Left hindlimb (tissue), 1 donor: ENCODE measurements around the gene LRRC28.

Experiments
- DNase-seq: peaks from one replicate; pipeline ENCODE4 v3.0.0-alpha.2; 2018

The LRRC28 gene

DNA sequence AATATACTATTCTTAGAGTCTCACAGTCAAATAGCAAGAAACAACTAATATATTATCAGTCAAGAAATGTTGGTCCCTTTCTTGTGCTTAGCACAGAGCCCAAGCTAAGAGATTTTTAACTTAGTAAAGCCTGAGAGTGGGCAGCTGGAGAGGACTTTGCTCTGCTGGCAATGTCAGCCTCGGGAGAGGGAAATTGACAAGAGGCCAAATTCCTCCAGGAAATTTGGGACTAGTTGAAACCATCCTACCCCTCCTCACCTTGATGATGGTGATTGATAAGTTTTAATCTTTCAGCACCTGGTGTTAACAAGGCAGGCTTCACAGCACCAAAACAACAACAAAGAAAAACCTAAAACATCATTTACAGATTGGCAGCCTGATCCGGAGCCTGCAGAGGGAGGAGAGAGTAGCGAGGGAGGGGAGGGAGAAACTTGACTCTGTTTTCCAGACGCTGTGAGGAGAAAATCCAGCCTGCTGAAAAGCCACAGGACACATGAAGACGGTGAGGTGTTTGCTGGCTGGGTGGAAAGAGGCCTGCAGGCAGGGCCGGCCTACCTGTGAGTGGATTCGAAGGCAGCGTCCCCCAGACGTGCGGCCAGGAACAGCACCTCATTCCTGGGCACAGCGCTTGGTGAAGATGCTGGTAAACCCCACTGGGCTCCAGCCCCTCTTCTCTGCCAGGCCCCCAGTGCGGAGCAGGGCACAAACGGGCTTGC lies 150.9 kb downstream of the LRRC28 start:
- DNase-seq: peak; percentile 54

DNA sequence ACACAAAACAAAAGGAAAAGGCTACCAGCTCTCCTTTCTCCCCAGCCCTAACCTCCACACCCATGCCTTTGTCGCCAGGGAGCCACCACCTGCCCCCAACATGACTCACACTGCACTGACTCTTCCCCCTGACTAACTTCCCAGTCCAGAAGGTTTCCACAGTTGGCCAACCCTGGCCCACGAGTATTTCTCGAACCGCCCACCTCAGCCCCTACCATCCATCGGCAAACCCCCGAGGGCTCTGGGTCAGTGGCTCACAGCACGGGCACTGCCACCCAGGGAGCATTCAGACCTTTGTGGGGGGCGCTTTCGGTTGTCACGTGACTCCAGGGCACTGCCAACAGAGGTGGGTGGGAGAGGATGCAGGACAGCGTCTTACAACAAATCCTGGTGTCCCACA lies 152.3 kb downstream of the LRRC28 start:
- peak; percentile 27 for DNase-seq

DNA sequence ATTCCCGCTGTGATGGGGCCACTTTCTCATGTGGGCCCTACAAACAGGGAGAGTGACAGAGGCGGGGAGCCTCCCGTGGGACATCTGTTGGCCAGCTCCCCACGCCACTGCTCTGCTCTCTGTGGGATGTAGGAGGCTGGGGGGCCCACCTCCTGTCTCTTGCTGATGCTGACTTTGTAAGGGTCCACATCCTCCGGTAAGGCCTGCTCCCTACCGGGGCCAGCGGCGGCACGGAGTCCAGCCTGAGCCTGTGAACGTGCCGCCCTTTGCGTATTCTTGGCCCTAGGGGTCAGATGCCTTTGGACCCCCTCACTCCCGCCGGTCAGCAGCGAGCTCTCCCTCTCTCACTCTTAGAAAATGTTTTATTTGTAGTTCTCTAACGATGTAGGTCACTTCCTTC lies 153.2 kb downstream of the LRRC28 start:
- DNase-seq: peak; percentile 19

DNA sequence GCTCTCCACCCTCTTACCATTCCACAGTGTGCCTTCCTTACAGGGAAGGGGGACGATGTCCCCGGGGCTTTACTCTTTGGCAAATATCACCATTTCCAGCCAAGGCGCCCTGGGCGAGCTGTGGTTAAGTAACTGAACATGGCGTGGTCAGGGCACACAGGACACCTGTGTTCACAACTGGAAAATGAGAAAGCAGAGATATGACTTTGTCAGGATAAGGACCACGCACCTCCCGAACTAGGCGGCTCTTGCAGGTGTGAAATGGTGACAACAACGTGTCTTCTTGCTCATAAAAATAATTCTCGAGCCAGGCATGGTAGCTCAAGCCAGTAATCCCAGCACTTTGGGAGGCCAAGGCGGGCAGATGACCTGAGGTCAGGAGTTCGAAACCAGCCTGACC lies 154.8 kb downstream of the LRRC28 start:
- DNase-seq: no peak

DNA sequence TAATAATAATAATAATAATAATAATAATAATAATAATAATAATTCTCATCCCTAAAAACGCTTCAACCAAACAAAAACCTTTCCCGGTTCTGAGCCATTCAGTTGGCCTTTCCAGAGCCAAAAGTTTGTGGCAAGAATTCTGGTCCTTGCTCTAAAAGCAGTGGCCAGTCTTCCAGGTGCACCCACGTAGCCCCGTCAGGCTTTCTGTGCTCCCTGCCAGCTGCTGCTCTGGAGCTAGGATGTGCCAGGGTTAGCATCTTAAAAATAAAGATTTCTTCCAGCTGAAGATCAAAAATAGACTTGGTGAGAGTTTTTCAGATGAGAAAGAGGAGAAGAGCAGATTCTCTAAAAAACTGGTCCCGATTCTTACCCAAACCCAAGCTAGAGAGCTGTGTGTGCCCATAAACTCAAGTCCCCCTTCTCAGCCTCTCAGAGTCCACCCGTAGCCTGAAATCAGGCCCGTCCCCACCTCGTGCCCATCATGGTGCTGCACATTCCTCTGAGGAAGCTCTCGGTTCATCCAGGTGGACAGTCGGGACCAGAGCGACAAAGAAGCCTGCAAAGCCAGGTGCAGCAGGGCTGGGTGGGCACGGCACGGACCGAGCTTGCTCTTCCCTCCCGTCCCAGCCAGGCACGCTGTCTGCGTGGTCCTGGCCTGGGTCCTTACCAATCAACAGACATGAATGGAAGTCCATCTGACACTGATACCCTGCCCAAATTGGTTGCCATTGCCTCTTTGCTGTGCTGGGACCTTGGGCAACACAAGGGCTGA lies 155.6 kb downstream of the LRRC28 start:
- DNase-seq: peak; percentile 24

DNA sequence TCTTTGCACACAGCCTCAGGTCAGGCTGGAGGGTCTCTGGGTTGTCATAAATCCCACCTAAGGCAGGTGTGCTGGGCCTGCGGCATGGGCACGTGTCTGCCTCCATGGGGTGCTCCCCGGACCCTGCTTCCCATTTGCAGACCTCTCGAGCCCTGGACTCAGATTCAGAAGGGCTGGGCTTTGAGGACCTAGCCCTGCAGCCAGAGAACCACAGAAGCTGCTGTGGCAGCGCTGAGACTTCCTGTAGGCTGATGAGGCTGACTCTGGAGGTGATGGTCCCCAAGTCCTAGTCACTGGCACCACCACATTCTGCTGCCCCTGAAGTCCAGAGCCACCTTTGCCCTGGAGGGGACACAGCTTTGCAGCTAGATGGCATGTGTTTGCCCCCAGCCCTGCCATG lies 156.4 kb downstream of the LRRC28 start:
- DNase-seq: peak; percentile 27

DNA sequence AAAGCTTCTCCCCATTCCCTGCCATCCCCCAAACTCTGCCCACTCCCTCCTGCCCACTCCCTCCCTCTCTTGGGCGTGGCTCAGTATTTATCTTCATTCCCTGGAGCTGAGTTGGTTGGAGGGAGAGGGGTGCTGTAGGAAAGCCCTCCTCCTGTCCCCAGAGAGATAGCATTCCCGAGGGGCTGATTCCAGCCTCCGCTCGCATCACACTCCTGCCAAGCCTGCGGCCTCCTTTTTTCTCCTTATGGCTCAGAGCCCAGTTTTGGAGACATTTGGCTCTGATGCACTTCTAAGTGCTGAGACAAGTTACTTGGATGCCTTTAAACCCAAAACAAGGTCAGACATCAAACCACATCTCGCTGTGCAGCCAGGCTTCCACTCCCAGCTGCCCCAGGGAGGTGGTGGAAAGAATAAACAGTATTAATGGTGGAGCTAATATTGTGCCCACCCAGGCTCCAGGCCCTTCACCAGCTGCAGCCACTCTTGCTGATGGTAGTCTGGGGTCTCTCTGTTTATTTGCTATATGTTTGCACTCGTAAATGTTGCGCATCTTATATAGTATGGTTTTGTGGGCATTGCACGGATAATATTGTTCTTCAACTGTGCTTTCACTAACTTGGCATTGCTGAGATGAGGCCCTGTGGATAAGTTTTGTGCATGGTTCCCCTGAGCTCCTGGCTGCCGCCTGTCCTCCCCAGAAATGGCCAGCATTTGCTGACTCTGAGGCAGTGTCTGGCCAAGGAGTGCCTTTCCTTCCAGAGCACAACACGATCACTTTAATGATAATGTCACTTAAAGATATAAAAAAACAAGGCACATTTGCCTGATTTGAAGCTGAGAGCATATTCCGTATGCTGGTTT lies 157.2 kb downstream of the LRRC28 start:
- DNase-seq: peak; percentile 42

DNA sequence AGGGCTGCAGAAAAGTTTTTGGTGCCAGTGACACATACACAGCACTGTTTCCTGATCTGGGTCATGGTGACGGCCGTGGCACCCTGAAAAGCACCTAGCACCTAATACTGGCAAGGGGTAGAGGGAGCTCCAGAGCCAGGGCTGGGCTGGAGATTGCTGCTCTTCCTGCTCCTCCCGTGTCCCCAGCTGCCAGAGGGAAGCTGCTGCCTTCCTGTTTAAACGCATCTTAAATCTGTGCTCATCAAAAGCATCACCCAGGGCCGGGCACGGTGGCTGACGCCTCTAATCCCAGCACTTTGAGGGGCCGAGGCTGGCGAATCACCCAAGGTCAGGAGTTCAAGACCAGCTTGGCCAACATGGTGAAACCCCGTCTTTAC lies 157.8 kb downstream of the LRRC28 start:
- DNase-seq: peak; percentile 55

DNA sequence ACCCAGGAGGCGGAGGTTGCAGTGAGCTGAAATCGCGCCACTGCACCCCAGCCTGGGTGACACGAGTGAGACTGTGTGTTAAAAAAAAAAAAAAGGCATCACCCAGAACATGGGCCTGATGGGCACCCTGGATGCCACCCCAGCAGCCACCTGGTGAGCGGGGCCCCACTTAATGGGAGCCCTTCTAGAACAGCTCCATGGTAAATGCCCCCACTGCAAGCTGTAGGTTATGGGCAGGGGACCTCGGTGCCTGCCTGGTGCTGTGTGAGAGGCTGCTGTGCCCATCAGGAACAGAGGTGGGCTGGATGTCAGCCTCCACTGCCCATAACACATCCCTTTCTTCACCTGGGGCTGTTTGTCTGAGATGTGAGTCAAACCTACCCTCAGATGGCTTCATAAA lies 158.3 kb downstream of the LRRC28 start:
- peak; percentile 22 for DNase-seq

DNA sequence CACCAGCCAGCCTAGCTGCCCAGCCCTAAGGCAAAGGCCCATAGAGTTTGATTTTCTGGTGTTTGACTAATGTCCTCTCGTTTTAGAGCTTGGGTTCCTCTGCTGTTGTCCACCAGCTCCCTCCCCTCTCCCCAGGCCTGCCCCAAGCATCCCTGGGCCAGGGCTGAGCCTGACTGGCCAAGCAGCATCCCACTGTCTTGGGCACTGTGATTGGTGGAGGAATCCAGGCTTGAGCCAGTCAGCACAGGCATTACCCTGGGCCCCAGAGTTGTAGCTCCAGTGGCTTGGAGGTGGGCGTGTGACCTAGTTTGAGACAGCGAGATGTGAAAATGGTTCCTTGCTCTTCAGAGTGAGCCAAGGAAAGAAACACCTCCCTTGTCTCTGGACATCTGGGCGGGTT lies 159.2 kb downstream of the LRRC28 start:
- no peak for DNase-seq

DNA sequence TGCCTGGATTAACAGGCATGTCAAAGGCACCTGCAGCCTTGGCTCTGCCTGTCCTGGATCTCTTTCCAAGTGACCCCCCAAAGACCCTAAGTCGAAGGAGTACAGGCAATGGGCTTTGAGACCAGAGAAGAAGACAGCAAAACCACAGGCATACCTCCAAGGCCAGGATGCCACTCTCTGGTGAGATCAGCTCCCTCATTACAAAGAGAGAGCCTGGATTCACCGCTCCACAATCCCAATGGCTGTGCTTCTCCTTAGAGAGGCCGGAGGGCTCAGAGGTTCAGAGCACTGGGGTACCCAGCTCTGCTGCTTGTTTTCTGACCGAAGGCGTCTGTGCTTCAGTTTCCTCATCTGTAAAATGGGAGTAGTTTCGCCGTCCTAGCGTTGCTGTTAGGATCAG lies 160.0 kb downstream of the LRRC28 start:
- no peak for DNase-seq

DNA sequence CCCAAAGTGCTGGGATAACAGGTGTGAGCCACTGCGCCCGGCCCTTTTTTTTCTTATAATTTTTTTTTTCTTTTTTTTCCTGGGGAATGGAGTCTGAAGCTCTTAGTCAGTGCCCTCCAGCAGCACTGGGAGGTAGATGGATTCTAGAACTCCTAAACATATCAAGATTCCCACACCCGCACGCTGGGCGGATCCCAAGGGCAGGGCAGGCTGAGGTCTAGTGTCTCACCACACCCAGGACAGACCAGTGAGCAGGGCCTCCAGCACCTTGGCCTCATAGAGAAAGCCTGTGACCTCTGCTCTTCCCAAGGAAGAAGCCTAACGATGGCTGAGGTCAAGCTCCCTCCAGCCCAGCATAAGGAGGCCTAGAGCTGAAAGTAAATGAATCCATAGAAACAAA lies 160.8 kb downstream of the LRRC28 start:
- no peak for DNase-seq

DNA sequence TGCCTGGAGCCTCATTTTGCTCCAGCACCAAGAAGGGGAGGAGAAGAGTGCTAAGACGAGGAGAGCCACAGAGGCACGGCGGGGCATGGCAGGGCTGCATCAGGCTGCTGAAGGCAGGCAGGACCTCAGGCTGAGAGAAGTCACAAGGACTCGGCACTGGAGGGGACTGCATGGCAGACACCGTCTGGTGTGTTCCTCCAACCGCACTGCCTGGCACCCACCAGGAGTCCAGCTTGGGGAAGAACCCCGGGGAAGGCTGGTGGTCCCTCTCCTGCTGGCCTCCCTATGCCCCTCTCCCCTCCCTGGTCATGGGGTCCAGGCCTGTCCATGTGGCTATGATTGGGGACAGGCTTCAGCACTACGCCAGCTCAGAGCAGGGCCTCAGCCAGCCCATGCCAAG lies 161.3 kb downstream of the LRRC28 start:
- no peak for DNase-seq

DNA sequence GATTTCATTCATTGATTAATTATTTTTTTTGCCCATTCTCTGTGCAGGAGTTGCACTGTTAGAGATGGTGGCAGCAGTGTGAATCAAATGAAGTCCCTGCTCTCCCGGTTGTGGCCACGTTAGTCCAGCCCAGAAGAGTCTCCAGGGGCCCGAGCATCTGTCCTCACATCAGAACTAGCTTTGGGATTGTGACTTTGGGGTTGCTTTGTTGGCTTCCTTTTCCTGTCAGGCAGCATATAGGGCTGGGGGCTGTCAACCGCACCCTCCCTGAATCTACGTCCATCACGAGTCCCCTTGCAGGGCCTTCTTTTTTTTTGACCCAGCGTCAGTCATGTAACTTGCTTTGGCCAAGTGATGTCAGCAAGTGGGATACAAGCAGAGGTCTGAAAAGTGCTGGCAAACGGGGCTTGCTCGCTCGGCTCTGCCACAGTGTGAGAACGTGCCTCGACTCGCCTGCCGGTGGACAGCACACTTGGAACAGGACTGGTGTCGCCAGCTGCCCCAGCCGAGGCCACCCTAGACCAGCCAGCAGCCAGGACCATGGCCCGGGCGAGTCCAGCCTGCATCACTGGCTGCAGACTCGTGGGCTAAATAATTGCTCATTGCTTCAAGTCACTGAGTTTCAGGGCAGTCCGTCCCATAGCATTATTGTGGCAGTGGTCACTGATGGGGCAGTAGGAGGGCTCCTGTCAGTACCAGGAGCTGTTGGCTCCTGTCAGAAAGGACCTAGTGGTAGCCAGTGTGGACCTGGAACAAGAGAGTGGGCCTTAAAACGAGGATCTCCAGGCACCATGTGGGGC lies 162.9 kb downstream of the LRRC28 start:
- DNase-seq: no peak

DNA sequence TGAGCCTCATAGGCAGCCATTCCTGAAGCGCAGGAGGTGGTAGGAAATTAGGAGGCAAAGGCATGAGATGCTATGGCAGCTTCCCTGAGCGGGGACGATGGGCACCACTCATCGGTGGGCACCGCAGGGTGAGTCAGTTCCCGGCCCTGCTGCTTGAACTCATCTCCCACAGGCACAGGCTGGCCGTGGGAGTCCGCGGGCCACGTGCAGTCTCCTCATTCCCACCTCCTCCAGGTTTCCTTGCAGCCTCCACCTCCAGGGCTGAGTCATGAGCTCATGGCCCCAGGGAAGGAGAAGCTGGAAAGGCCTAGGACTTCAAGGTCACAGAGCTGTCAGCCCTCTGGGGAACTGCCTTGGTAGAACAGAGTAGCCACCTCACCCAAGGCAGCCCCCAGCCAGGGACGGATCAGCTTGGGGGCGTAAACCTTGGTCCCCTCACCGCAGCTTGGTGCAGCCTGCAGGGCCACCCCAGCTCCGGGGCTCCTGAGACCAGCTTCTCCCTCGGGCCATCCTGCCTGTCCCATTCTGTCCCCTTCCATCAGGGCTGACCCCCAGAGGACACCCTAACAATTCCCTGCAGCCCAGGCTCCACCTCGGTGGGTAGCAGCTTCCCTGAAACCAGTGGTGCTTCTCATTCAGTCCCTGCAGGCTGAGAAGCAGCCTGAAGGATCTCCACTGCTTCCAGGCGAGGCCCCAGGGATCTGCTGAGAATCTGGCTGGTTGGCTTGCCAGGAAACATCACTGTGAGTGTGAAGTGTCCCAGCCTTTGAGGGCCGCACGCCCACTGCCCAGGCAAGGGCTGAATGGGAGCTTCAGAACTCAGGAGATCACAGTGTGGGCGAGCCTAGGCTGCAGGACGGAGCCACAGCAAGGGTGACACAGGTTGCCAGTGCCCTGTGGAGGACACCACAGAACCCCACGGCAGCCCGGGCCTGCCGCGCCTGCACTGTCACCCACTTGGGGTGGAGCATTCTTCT lies 163.8 kb downstream of the LRRC28 start:
- DNase-seq: peak; percentile 17

DNA sequence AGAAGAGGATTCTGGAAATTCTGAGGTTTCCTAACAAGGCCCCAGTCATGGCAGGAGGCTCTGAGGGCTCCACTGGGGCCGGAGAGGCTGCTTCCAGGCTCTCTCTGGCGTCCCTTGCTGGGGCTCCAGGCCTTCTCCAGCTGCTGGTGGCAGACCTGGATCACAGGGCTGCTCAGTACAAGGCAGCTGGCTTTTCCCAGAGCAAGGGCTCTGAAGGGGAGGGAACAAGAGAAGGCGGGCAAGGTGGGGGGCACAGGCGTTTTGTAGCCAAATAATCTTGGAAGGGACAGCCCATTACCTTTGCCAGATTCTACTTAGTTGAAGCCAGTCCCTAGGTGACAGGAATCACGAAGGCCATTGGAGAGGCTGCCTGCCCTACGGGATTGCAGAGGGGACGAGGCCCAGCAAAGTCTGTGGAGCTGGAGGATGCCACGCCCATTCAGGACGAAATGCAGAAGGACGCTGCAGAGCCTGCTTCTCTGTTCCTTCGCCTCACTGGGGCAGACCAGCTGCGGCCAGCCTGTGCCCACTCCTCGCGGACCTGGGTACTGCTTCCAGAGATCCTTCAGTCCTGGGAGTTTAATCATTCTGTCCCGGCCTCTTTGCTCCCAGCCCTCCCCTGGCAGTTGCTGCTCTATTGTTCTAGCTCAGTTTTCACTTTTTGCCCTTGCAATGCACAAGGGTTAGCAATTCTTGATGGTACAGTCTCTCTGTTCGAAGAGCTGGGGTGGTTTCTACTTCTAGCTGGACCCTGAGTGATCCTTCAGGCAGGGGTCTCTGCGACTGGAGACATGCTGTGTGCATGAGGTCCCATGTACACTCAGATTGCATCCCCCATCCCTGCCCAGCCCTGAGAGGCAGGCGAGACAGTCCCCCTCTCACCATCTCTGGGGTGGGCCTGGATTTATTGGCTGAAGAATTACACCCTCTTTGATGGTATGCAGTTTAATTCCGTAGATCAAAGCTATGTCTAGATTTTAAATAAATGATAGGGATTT lies 165.2 kb downstream of the LRRC28 start:
- DNase-seq: peak; percentile 29

DNA sequence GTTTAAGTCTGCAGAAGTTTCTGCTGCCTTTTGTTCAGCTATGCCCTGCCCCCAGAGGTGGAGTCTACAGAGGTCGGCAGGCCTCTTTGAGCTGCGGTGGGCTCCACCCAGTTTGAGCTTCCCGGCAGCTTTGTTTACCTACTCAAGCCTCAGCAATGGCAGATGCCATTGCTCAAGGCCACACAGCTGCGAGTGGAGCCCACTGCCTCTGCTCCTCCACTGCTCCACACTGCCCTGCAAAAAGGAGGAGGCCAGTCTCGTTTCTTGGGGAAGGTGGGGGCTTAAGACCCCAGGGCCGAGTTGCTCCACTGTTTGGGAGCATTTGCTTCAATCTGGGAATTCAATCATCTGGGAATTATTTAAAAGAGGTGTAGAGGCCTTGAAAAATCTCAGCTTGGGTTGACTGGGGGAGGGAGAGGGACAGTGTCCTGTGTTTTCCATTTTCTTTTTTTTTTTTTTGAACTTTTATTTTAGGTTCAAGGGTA lies 169.9 kb downstream of the LRRC28 start:
- peak; percentile 12 for DNase-seq

DNA sequence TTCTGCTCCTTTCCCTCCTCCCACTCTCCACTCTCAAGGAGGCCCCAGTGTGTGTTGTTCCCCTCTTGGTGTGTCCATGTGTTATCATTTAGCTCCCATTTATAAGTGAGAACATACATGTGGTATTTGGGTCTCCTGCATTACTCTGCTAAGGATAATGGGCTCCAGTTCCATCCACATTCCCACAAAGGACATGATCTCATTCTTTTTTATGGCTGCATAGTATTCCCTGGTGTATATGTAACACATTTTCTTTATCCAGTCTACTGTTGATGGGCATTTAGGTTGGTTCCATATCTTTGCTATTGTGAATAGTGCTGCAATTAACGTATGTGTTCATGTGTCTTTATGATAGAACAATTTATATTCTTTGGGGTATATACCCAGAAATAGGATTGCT lies 170.5 kb downstream of the LRRC28 start:
- peak; percentile 7 for DNase-seq

DNA sequence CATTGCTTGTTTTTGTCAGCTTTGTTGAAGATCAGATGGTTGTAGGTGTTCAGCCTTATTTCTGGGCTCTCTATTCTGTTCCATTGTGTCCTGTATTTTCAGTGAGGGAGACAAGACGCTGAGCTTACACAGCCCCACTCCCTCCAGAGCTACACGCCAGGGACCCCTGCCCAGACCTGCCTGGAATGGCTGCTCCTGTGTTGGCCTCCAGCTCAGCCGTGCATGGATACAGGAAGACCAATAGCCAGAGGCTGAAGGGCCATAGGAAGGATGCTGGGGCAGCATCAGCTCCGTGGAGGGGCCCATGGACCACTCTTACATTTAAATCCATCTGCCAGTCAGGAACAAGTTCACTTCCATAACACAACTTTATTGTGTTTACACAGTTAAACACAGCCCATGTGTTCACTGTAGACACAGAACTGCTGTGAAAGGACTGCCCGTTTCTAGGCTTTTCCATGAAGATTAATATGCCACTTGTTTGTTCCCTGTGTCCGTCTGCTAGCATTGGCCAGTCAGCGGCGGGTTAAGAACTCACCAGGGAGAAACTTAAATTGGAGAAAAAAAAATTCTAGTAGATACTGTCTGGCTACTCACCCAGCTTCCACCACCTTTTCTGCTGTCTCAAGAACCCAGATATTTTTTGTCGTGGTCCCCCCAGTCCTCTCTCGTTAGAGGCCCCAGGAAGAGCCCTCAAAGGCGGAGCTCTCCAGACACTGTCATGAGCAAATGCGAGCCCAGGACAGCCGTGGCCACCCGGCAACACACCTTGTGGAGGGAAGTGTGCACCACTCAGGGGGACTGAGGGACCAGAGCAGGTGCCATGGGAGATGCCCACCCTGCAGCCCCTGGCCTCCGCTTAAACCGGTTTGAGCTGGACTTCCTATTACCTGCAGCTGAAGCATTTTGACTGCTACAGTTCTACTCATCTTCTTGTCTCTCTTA lies 172.2 kb downstream of the LRRC28 start:
- DNase-seq: peak; percentile 13
